Stimulated activated naive CD8-positive, alpha-beta T cell treated with anti-CD3 and anti-CD28 coated beads, Interleukin-15, Interleukin-2, amounts not matched to agents 100 ng/mL and 50 ng/mL, for 24 hours (primary cell): ENCODE measurements around the gene EMD.
"Not testable (repeated sequence)": the region's sequence is repeated elsewhere in the genome, so short reads cannot be mapped to it uniquely, and the experiment has no call there.

Experiments
- H3K27ac Mint-ChIP-seq: one replicate; pipeline ENCODE4 v1.8.0; 2021; ENCODE audit warnings: mild to moderate bottlenecking, mixed read lengths
- H3K27me3 Mint-ChIP-seq: one replicate; pipeline ENCODE4 v1.8.0; 2021; ENCODE audit warnings: mixed read lengths
- H3K36me3 Mint-ChIP-seq: one replicate; pipeline ENCODE4 v1.8.0; 2021; ENCODE audit warnings: low read depth, mixed read lengths
- H3K4me1 Mint-ChIP-seq: one replicate; pipeline ENCODE4 v1.8.0; 2021; ENCODE audit warnings: low read depth, mixed read lengths
- H3K4me3 Mint-ChIP-seq: one replicate; pipeline ENCODE4 v1.8.0; 2021; ENCODE audit warnings: mild to moderate bottlenecking, mixed read lengths
- H3K9me3 Mint-ChIP-seq: one replicate; pipeline ENCODE4 v1.8.0; 2021; ENCODE audit warnings: mixed read lengths

Gene EMD

GRCh38 chrX:154388649-154389048, 9.6 kb downstream of the EMD start:
- not testable (repeated sequence) for H3K36me3 Mint-ChIP-seq, H3K9me3 Mint-ChIP-seq, H3K4me1 Mint-ChIP-seq, H3K27me3 Mint-ChIP-seq, H3K4me3 Mint-ChIP-seq, H3K27ac Mint-ChIP-seq

GRCh38 chrX:154389812-154390747, 11.0 kb downstream of the EMD start:
- not testable (repeated sequence) for H3K36me3 Mint-ChIP-seq, H3K27ac Mint-ChIP-seq, H3K4me3 Mint-ChIP-seq, H3K4me1 Mint-ChIP-seq, H3K27me3 Mint-ChIP-seq, H3K9me3 Mint-ChIP-seq

GRCh38 chrX:154396363-154396762, 17.3 kb downstream of the EMD start:
- H3K9me3 Mint-ChIP-seq, H3K27ac Mint-ChIP-seq, H3K27me3 Mint-ChIP-seq: not testable (repeated sequence)
- Mint-ChIP-seq H3K4me3 (peak overlapping the region; percentile 99), H3K4me1 (peaks cover 27% of the 10 kb centered on the region), H3K36me3 (peaks cover 31% of the 10 kb centered on the region)

GRCh38 chrX:154396973-154397887, 18.1 kb downstream of the EMD start:
- Mint-ChIP-seq H3K4me3 (peak overlapping the region; percentile 99), H3K27ac (peak overlapping the region; percentile 100), H3K4me1 (peaks cover 27% of the 10 kb centered on the region), H3K36me3 (peaks cover 31% of the 10 kb centered on the region), H3K27me3 (peaks cover 3% of the 10 kb centered on the region), H3K9me3 (no peaks in the 10 kb centered on the region)

- Mint-ChIP-seq H3K4me3 (peak within 1 kb of the TSS; percentile 99), H3K36me3 (peaks cover 31% of the 10 kb centered on the region), H3K27ac (peak within 1 kb of the TSS; percentile 100), H3K4me1 (peaks cover 27% of the 10 kb centered on the region), H3K9me3 (no peaks in the 10 kb centered on the region), H3K27me3 (peaks cover 3% of the 10 kb centered on the region)
These were observed 19.0 kb downstream of the EMD start, which contains the start of gene RPL10 for GRCh38 chrX:154397888-154398667. Gene RPL10, plus strand, starts transcription at chrX:154398377. Its CDS starts 143 bp downstream, at chrX:154398520.

GRCh38 chrX:154398668-154399526, 19.8 kb downstream of the EMD start:
- Mint-ChIP-seq H3K9me3 (no peaks in the 10 kb centered on the region), H3K27me3 (peaks cover 3% of the 10 kb centered on the region), H3K27ac (peak overlapping the region; percentile 100), H3K36me3 (peaks cover 31% of the 10 kb centered on the region), H3K4me1 (peaks cover 27% of the 10 kb centered on the region), H3K4me3 (peak overlapping the region; percentile 99)

- peaks cover 27% of the 10 kb centered on the region for H3K4me1 Mint-ChIP-seq
These were observed 20.7 kb downstream of the EMD start for GRCh38 chrX:154399527-154400368.

GRCh38 chrX:154400369-154400817, 21.3 kb downstream of the EMD start:
- H3K27me3 Mint-ChIP-seq, H3K9me3 Mint-ChIP-seq: not testable (repeated sequence)
- H3K27ac Mint-ChIP-seq = peak overlapping the region; percentile 100
- H3K4me3 Mint-ChIP-seq = peak overlapping the region; percentile 99
- peaks cover 31% of the 10 kb centered on the region for H3K36me3 Mint-ChIP-seq
- peaks cover 27% of the 10 kb centered on the region for H3K4me1 Mint-ChIP-seq

More at GRCh38 chrX:154399527-154400368, 20.7 kb downstream of the EMD start:
- no peaks in the 10 kb centered on the region for H3K9me3 Mint-ChIP-seq
- peak overlapping the region; percentile 100 for H3K27ac Mint-ChIP-seq
- peaks cover 31% of the 10 kb centered on the region for H3K36me3 Mint-ChIP-seq
- H3K27me3 Mint-ChIP-seq = peaks cover 3% of the 10 kb centered on the region
- peak overlapping the region; percentile 99 for H3K4me3 Mint-ChIP-seq

- peaks cover 31% of the 10 kb centered on the region for H3K36me3 Mint-ChIP-seq
- peak overlapping the region; percentile 99 for H3K4me3 Mint-ChIP-seq
- H3K4me1 Mint-ChIP-seq = peaks cover 27% of the 10 kb centered on the region
- H3K27me3 Mint-ChIP-seq = peaks cover 3% of the 10 kb centered on the region
- peak overlapping the region; percentile 100 for H3K27ac Mint-ChIP-seq
- no peaks in the 10 kb centered on the region for H3K9me3 Mint-ChIP-seq
These were observed 22.1 kb downstream of the EMD start for GRCh38 chrX:154401045-154401799.

GRCh38 chrX:154401918-154402621, 23.0 kb downstream of the EMD start:
- Mint-ChIP-seq H3K9me3 (no peaks in the 10 kb centered on the region), H3K4me1 (peaks cover 25% of the 10 kb centered on the region), H3K36me3 (peaks cover 31% of the 10 kb centered on the region), H3K27ac (peak overlapping the region; percentile 49), H3K27me3 (peaks cover 3% of the 10 kb centered on the region), H3K4me3 (no peak overlapping the region)

GRCh38 chrX:154402622-154403127, 23.6 kb downstream of the EMD start:
- Mint-ChIP-seq H3K4me1 (peaks cover 24% of the 10 kb centered on the region), H3K27ac (no peak overlapping the region), H3K36me3 (peaks cover 31% of the 10 kb centered on the region), H3K27me3 (peaks cover 3% of the 10 kb centered on the region), H3K4me3 (no peak overlapping the region), H3K9me3 (no peaks in the 10 kb centered on the region)

- Mint-ChIP-seq H3K4me1 (peaks cover 23% of the 10 kb centered on the region), H3K9me3 (no peaks in the 10 kb centered on the region), H3K27me3 (peaks cover 3% of the 10 kb centered on the region), H3K27ac (no peak overlapping the region), H3K36me3 (peaks cover 28% of the 10 kb centered on the region), H3K4me3 (no peak overlapping the region)
These were observed 24.1 kb downstream of the EMD start for GRCh38 chrX:154403192-154403591.
